22Rv1 (cell line): Measurements from ENCODE around the gene LEMD2.

Experiments used
- H3K27ac ChIP-seq: fragments of 450-650 bp; 2 replicates; pipeline ENCODE4 v1.5.1; 2017
- ZFX ChIP-seq: fragments of 450-650 bp; IDR thresholded peaks from 2 replicates; pipeline ENCODE4 v1.6.1; 2017; ENCODE audit warnings: antibody characterized with exemption, borderline replicate concordance
- TF ChIP-seq, protein P1 (sequence below): fragments of 450-650 bp; IDR thresholded peaks from 2 replicates; pipeline ENCODE4 v1.5.1; 2017; ENCODE audit warnings: mild to moderate bottlenecking

LEMD2 gene

DNA sequence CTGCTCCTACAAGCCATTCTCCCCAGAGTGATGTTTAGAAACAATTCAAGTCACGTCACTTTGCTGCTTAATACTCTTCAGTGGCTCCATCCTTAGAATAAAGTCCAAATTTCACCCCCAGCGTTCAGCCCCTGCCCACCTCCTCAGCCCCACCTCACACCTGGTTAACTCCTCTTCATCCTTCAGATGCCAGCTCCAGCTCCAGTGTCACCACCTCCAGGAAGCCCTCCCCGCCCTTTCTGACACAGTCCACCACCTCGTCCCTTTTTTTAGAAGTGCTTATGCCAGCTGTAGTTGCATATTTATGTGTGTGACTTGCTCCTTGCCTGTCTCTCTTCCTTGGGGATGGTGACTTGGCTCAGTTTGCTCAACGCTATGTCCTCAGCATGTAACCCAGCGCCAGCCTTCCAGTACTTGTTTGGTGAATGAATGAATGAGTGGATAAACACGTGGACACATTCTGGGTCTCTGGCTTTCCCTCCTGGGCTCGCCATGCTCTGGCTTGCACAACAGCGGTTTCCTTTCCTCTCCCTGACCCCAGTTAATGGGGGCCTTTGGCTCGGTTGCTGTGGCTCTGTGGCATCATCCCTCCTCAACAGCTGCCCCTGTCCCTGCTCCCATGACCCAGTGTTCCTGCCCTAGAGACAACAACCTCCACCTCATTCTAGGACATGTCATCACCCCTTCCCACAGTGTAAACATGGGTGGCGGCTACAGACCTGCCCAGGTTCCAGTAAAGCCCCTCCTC, 38.5 kb downstream of the LEMD2 start:
- H3K27ac ChIP-seq = no peak overlapping the region
- no peak for TF ChIP-seq ZFX
- TF ChIP-seq, protein P1, sequence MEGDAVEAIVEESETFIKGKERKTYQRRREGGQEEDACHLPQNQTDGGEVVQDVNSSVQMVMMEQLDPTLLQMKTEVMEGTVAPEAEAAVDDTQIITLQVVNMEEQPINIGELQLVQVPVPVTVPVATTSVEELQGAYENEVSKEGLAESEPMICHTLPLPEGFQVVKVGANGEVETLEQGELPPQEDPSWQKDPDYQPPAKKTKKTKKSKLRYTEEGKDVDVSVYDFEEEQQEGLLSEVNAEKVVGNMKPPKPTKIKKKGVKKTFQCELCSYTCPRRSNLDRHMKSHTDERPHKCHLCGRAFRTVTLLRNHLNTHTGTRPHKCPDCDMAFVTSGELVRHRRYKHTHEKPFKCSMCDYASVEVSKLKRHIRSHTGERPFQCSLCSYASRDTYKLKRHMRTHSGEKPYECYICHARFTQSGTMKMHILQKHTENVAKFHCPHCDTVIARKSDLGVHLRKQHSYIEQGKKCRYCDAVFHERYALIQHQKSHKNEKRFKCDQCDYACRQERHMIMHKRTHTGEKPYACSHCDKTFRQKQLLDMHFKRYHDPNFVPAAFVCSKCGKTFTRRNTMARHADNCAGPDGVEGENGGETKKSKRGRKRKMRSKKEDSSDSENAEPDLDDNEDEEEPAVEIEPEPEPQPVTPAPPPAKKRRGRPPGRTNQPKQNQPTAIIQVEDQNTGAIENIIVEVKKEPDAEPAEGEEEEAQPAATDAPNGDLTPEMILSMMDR = no peak

DNA sequence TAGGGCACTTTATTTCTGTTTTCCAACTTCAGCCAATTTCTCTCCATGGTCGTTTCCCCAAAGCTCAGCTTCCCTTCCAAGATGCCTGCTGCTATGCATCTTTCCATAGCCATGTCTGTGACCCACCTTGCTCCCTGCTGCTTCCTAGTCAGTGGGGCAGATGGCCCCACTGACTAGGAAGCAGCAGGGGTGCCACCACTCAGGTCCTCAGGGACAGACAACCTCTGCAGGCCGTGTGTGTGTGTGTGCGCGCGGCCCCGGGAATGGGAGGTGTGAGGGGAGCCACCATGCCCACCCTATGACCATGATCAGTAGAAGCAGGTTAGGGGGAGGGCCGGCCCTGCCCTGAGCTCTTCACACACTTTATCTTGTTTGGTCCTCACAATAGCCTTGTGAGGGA, 39.5 kb downstream of the LEMD2 start:
- no peak overlapping the region for H3K27ac ChIP-seq
- TF ChIP-seq, protein P1 = no peak
- TF ChIP-seq ZFX = no peak

DNA sequence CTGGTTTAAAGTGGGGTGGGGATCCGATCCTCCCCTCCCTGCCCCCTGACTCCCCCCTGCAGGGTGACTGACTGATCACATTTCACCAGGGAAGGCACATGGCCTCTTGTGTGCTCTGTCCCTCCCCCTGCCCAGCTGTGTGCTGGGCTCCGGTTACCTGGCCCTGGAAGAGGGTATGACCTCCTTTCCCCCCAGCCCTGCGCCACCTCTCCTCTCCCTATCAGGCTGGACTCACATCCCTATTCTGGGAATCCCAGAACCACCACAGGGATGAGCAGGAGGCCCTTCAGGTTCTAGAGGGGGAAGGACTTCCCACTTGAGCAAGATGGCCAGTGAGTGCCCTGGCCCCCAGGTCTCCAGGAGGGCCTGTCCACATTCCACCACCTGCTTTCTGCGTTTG, 40.1 kb downstream of the LEMD2 start:
- no peak overlapping the region for H3K27ac ChIP-seq
- no peak for TF ChIP-seq ZFX
- TF ChIP-seq, protein P1 = no peak

DNA sequence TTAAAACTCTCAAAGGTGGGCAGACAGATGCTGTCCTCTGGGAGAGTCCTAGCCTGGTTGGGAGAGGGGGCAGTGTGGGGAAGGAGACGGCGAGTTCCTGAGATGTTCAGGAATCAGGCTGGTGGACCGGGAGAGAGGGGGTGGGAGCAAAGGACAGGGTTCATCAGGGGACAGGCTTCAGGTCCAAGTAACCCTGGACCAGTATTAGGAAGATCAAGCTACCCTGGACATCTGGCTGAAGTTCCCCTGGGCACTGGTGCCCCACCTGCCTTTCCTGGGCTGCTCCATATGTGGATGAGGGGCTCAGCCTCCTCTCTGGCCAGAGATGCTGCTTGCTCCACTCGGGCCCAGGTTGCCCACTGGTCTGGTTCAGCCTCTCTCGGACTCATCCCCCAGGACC, 41.1 kb downstream of the LEMD2 start:
- no peak overlapping the region for H3K27ac ChIP-seq
- TF ChIP-seq, protein P1 = no peak
- no peak for TF ChIP-seq ZFX

DNA sequence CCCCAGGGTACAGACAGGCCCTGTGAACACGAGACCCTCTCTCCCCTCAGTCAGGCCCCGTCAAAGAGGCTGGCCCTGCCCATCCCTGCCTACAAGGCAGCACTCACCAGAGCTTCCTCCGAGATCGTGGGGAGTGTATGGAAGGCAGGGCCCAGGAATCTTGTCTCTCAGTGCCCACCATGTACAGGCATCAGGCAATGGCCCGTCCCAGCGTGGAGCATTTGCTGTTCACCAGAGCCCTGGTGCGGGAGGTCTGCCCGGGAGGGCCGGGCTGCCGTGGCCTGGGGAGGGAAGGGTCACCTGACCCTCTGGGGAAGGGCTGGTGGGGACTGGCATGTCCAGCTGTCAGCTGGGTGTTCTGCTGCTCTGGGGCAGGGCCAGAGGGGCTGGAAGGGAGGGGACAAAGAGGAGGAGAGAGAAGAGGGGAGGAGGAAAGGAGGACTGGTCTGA, 42.3 kb downstream of the LEMD2 start, which contains the start of gene IP6K3:
IP6K3 (minus strand) TSS at position 255 of the 450 bp plus-strand sequence. CDS start 11,429 bp downstream, outside the sequence.
- H3K27ac ChIP-seq = no peak within 1 kb of the TSS
- TF ChIP-seq ZFX = no peak
- TF ChIP-seq, protein P1 = no peak

DNA sequence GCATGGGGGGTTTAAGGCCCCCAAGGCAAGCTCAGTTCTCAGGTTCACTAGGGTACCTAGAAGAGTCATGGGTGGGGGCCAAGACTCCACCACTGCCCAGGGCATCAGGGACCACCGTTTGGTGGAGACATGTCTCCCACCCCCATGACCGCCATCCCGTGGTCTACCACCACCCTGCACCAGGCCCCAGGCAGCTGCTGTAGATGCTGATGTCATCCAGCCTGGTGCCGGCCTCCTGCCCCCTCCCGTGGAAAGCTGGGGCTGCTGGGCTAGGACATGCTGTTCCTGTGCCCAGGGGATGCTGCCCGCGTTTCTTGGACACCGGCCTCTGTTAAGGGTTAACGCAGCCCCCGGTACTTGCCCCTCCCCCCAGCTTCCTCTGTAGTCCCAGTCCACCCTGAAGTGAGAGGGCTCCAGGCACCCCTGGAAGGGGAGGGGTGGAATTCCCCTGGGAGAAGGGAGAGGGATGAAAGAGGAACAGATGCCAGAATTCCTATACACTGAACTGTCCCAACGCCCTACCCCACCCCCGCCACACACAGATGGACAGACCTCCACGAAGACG, 42.8 kb downstream of the LEMD2 start:
- no peak overlapping the region for H3K27ac ChIP-seq
- TF ChIP-seq, protein P1 = no peak
- TF ChIP-seq ZFX = no peak

DNA sequence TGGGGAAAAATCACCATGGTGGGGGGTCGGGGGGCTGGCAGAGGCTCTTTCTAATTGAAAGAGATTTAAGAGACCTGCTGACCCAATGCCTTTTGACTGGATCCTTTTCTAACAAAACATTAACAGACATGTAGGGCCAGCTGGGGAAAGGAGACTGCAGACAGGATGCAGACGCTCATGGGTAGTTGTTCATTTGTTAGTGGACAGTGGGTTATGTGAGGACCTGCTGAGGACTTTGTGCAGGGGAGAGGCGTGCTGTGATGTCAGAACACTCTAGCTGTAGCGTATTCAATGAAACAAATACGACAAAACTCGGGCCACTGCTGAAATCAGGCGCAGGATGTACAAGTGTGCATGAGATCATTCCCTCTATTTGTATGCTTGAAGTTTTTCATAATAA, 43.4 kb downstream of the LEMD2 start:
- H3K27ac ChIP-seq = peak overlapping the region; percentile 48

More for the DNA sequence above, 43.4 kb downstream of the LEMD2 start:
- TF ChIP-seq, protein P1 = no peak
- no peak for TF ChIP-seq ZFX
